Measurements from ENCODE around the gene GPAM. TPM values are rescaled to one million over a fixed set of nuclear protein-coding genes. Genes with fewer than 3 reads are reported as not detected.

Gene GPAM
- total and polyA plus RNA-seq, 2 of the 8 experiments (the other 6 are each of a cell fraction or from before 2014, with no cell fraction given): 5.5 to 15.5 TPM

GRCh38 chr10:112168733-112169132 lies 14.8 kb downstream of the GPAM start:
- Histone ChIP-seq H2AFZ (ENCODE audit: low read length) (no peak overlapping the region), H3K23ac (ENCODE audit: insufficient read length) (no peak overlapping the region), H3K56ac (replicated peaks; ENCODE audit: insufficient read length, low read depth, low read length) (no peak overlapping the region), H3K14ac (ENCODE audit: insufficient read length) (no peak overlapping the region), H3K9ac (replicated peaks in 1 of 4; ENCODE audit: extremely low read depth in 1 of 4, low read depth in 3 of 4, low read length in 3 of 4) (no peak overlapping the region), H3K27me3 (replicated peaks in 1 of 4; ENCODE audit: control insufficient read depth in 3 of 4, extremely low read depth in 1 of 4, insufficient read depth in 3 of 4, low read length in 3 of 4) (no peaks in the 10 kb centered on the region), H4K5ac (ENCODE audit: insufficient read length, low read depth, low read length) (no peak overlapping the region), H3K79me2 (ENCODE audit: control insufficient read depth in 1 of 2, insufficient read depth in 2 of 2, low read length in 2 of 2) (no peaks in the 10 kb centered on the region), H2BK12ac (ENCODE audit: low read depth, low read length) (no peak overlapping the region), H3K36me3 (ENCODE audit: control insufficient read depth in 2 of 4, insufficient read depth in 4 of 4, low read length in 3 of 4) (peaks cover 4 to 66% (median 37%) of the 10 kb centered on the region in 4 experiments), H2BK5ac (ENCODE audit: low read depth, low read length) (no peak overlapping the region), H3K27ac (ENCODE audit: low read depth, low read length) (no peak overlapping the region), H4K20me1 (replicated peaks in 1 of 2; ENCODE audit: control insufficient read depth in 1 of 2, insufficient read depth in 2 of 2, low read length in 2 of 2) (no peaks in the 10 kb centered on the region), H3K23me2 (ENCODE audit: low read depth, low read length) (no peaks in the 10 kb centered on the region; the same call in 1 of the 2 replicates), H4K8ac (ENCODE audit: extremely low read depth, insufficient read depth, low read length) (no peak overlapping the region), H3K18ac (ENCODE audit: extremely low read depth, low read length) (no peak overlapping the region), H3K9me3 (ENCODE audit: insufficient read depth in 2 of 2, low read depth in 1 of 2, low read length in 1 of 2) (no peaks in the 10 kb centered on the region), H2BK15ac (ENCODE audit: low read length) (no peak overlapping the region), H3K4me1 (replicated peaks in 1 of 4; ENCODE audit: control insufficient read depth in 3 of 4, insufficient read depth in 4 of 4, low read length in 3 of 4) (no peaks in the 10 kb centered on the region), H2BK120ac (replicated peaks; ENCODE audit: low read depth, low read length) (no peak overlapping the region), H2AK5ac (ENCODE audit: low read depth, low read length) (no peak overlapping the region), H3K4me3 (ENCODE audit: extremely low read depth in 1 of 4, insufficient read depth in 2 of 4, low read depth in 3 of 4, low read length in 4 of 4) (no peak overlapping the region), H2BK20ac (ENCODE audit: low read length) (no peak overlapping the region), H4K91ac (replicated peaks; ENCODE audit: insufficient read length, low read length) (no peak overlapping the region), H3K4me2 (ENCODE audit: insufficient read depth in 1 of 2, low read depth in 2 of 2, low read length in 2 of 2) (no peak overlapping the region), H3K79me1 (ENCODE audit: low read depth, low read length) (no peaks in the 10 kb centered on the region), H3K4ac (replicated peaks; ENCODE audit: insufficient read length, low read depth, low read length) (no peak overlapping the region)
- ChIA-PET POLR2A (ENCODE audit: partially characterized antibody) (interaction anchor here (1.0 to 1.6 kb wide), 2 partner anchors 12 to 14 kb away, joined by 3 read pairs; partner anchors contain the start of gene GPAM), CTCF (ENCODE audit: partially characterized antibody) (interaction anchor here (3.5 to 5.2 kb wide), 2 partner anchors 28 to 140 kb away, joined by 8 to 27 read pairs; no protein-coding TSS in a partner anchor)
- DNase-seq (ENCODE audit: low read depth in 1 of 2, low spot score in 2 of 2) (no peak), FAIRE-seq (no peak)
- 94% methylated on average over 6 of the region's 6 CpGs; no CpG with 5 or more reads in 1 of the 2 experiments for WGBS, 2 experiments (ENCODE audit: extremely low coverage in 1 of 2, insufficient coverage in 1 of 2, insufficient read length in 1 of 2, insufficient replicate concordance in 2 of 2, low coverage in 1 of 2, low lambda C conversion rate in 2 of 2, missing lambda C conversion rate in 1 of 2)
- TF ChIP-seq BRCA1 (IDR thresholded peaks at IDR 0.05; ENCODE audit: low read depth, low read length): no peak
- no peak for TF ChIP-seq SIRT6 (IDR thresholded peaks at IDR 0.05; ENCODE audit: low read length)
- TF ChIP-seq SIX5 (IDR thresholded peaks at IDR 0.05; ENCODE audit: low read depth, low read length): no peak
- no peak for TF ChIP-seq MAX (IDR thresholded peaks at IDR 0.05)
- TF ChIP-seq RFX5 (IDR thresholded peaks at IDR 0.05; ENCODE audit: borderline replicate concordance, low read depth, low read length): no peak

Measured in H1 (cell line).